CD4-positive, alpha-beta T cell (primary cell): ENCODE measurements around the gene EGFR. TPM values are rescaled to one million over a fixed set of nuclear protein-coding genes. Genes with fewer than 3 reads are reported as not detected.

Source experiments
- ATAC-seq: fragments of 200-7000 bp; cut with Tn5 transposase; one replicate; pipeline ENCODE4 v1.10.0; 2022; ENCODE audit warnings: mild to moderate bottlenecking; ENCODE audit not compliant: poor library complexity
- CTCF ChIA-PET: fragments of 350-600 bp; sonication (Branson Sonifier 250); formaldehyde crosslinking; loops from one replicate; lab custom pipeline; 2021; ENCODE audit warnings: antibody characterized with exemption, inconsistent platforms; lab: Charles Lee
- POLR2A ChIA-PET: fragments of 350-600 bp; sonication (Branson Sonifier 250); formaldehyde crosslinking; loops from one replicate; lab custom pipeline; 2021; ENCODE audit warnings: antibody characterized with exemption, inconsistent platforms; lab: Charles Lee
- DNase-seq, 14 experiments: peaks; one replicate each; pipeline ENCODE4 v3.0.0-alpha.2; 2013 to 2020; ENCODE audit warnings: mixed read lengths in 2 of 14
- H3K27ac ChIP-seq, 2 donors: one replicate each; pipeline versions ENCODE4 v1.5.1 to v1.7.0; 2013; ENCODE audit warnings: low read length in 2 of 2, low read depth in 1 of 2, mild to moderate bottlenecking in 1 of 2
- H3K27me3 ChIP-seq, 2 experiments: 1 replicate in 1 of 2; 2 replicates in 1 of 2; pipeline versions ENCODE4 v1.6.1 to v1.7.0; 2013; ENCODE audit warnings: low read length in 2 of 2, control low read depth in 1 of 2, mild to moderate bottlenecking in 1 of 2, moderate library complexity in 1 of 2; ENCODE audit not compliant: insufficient read depth in 2 of 2, control insufficient read depth in 1 of 2
- H3K36me3 ChIP-seq: one replicate; pipeline ENCODE4 v1.6.1; 2013; ENCODE audit warnings: low read length, control low read depth; ENCODE audit not compliant: insufficient read depth
- H3K4me1 ChIP-seq: one replicate; pipeline ENCODE4 v1.6.1; 2013; ENCODE audit warnings: low read length, control low read depth; ENCODE audit not compliant: insufficient read depth
- H3K4me3 ChIP-seq: one replicate; pipeline ENCODE4 v1.5.1; 2013; ENCODE audit warnings: mild to moderate bottlenecking, low read length, moderate library complexity
- H3K9me3 ChIP-seq, 2 experiments: 1 replicate in 1 of 2; 2 replicates in 1 of 2; pipeline versions ENCODE4 v1.6.1 to v1.7.0; 2013; ENCODE audit warnings: low read length in 2 of 2, mild to moderate bottlenecking in 2 of 2, control low read depth in 1 of 2, moderate library complexity in 1 of 2; ENCODE audit not compliant: control insufficient read depth in 1 of 2, insufficient read depth in 1 of 2
- H3K27ac Mint-ChIP-seq: one replicate; pipeline ENCODE4 v1.8.0; 2020; ENCODE audit warnings: mixed read lengths
- H3K27me3 Mint-ChIP-seq: one replicate; pipeline ENCODE4 v1.8.0; 2021; ENCODE audit warnings: mixed read lengths
- H3K36me3 Mint-ChIP-seq: one replicate; pipeline ENCODE4 v1.8.0; 2021; ENCODE audit warnings: low read depth, mixed read lengths
- H3K4me1 Mint-ChIP-seq: one replicate; pipeline ENCODE4 v1.8.0; 2021; ENCODE audit warnings: low read depth, mixed read lengths
- H3K4me3 Mint-ChIP-seq: one replicate; pipeline ENCODE4 v1.8.0; 2020; ENCODE audit warnings: mild to moderate bottlenecking, mixed read lengths
- H3K9me3 Mint-ChIP-seq: one replicate; pipeline ENCODE4 v1.8.0; 2020; ENCODE audit warnings: mixed read lengths
- CTCF ChIP-seq: fragments of 200-600 bp; IDR thresholded peaks from one replicate; pipeline ENCODE4 v1.8.0; 2022; ENCODE audit warnings: antibody characterized with exemption, mild to moderate bottlenecking
- intact Hi-C, 2 experiments: fragments of 100-400 bp; cut with DNase I in 1 of 2; cut with micrococcal nuclease in 1 of 2; formaldehyde crosslinking; loops; one replicate each; pipeline versions ENCODE4 v1.15.1 to v1.9.0; 2023 to 2025; cut with DNase I, micrococcal nuclease
- total RNA-seq, 174 experiments: library from RNA in 2 of 174; stranded (reverse) in 2 of 174; gene quantifications; one replicate each; pipeline ENCODE4 v1.2.3 and lab custom pipeline; 2021 to 2026

The EGFR gene
- total RNA-seq, 2 experiments from 2014 or later, result not detected

DNA sequence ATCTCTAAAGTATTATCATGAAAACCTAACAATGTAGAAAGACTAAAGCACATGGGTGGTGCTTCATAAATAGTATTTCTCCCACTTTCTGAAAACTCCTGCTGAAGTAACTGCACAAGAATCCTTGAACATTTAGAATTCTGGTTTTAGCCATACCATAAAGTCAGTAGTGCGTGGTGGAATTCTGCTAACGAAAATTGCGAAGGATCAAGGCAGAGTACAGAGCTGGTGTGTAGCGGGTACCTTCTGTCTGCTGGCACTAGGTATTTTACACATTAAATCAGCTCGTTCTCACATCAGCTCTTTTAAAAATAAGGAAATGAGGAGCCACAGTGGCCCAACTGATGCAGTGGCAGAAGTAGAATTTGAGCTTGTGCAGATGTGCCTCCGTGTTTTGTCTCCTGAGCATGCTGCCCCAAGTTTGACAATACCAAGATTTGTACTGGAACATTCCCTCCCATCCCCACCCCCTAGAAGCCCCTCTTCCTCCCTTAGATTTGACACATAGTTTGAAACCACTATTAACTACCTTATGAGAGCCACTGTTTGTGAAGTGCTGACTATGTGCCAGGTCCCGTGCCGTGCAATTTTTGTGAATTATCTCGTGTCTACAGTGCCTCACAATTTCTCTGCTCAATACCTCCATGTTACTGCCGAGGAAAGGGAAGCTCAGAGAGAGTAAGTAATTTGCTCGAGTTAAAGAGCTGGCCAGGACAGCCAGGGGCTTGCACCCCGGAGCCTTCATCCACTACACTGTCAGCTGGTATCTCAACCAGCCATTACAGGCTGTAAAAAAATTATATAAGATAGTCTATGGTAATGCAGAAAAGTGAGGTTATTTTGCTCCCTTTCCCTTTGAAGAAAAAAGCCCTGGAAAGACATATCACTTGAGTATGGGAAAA, 66.9 kb downstream of the EGFR start:
- intact Hi-C loops, result no loop called here
- CTCF ChIA-PET, result no interaction called here

DNA sequence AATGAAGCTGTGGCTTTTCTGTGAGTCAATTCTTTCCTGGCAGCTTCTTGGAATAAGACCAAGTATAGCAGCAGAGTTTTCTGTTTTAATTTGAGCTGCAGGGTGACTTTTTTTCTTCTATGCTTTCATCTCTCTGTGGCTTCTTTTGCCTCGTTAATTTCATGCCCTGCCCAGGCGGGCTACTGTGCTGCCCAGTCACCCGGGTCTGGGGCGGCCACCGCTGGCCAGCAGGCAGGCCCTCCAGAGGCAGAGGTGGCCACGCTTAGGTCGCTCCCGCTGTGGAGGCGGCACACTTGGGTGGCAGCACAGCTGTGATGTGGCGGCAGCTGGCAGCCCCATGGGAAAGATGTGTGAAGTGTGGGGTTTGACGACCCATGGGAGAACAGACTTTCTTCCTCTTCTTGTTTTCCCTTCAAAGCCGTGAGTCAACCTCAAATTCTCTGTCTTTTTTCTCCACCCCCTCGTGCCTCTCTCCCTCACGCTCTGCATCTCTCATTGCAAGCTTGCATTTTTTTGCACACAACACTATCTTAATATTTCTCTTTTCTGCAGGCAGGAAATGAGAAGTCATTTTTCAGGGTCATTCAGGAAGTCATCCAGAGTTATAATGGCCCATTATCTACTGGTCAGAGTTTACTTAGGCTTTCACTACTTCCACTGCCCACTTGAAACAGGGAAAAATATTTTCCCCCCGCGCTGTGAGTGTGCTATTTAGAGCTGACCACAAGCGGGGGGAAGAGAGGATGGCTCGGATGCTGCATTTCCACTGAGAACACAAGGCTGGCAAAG, 67.8 kb downstream of the EGFR start:
- ATAC-seq, result no peak
- Mint-ChIP-seq H3K4me3 (no peak overlapping the region), H3K27me3 (no peaks in the 10 kb centered on the region), H3K27ac (no peak overlapping the region), H3K36me3 (no peaks in the 10 kb centered on the region), H3K9me3 (no peaks in the 10 kb centered on the region), H3K4me1 (peaks cover 10% of the 10 kb centered on the region)
- H3K4me3 ChIP-seq, result peak overlapping the region; percentile 4
- CTCF ChIA-PET, result no interaction called here
- POLR2A ChIA-PET, result no interaction called here
- H3K27ac ChIP-seq, result no peak overlapping the region
- intact Hi-C loops, result no loop called here
- H3K27me3 ChIP-seq, result no peaks in the 10 kb centered on the region
- H3K9me3 ChIP-seq, result no peaks in the 10 kb centered on the region
- no peaks in the 10 kb centered on the region for H3K36me3 ChIP-seq
- H3K4me1 ChIP-seq, result peaks cover 3% of the 10 kb centered on the region
- DNase-seq, result peak in 1 of 14 experiments; percentile 15
- TF ChIP-seq CTCF, result no peak

More for the DNA sequence above, 66.9 kb downstream of the EGFR start:
- Histone ChIP-seq H3K27me3 (no peaks in the 10 kb centered on the region), H3K4me1 (peaks cover 3% of the 10 kb centered on the region), H3K27ac (no peak overlapping the region), H3K9me3 (no peaks in the 10 kb centered on the region), H3K36me3 (no peaks in the 10 kb centered on the region), H3K4me3 (no peak overlapping the region)
- no peak for ATAC-seq
- Mint-ChIP-seq H3K4me1 (peaks cover 10% of the 10 kb centered on the region), H3K27ac (no peak overlapping the region), H3K27me3 (no peaks in the 10 kb centered on the region), H3K36me3 (no peaks in the 10 kb centered on the region), H3K4me3 (no peak overlapping the region), H3K9me3 (no peaks in the 10 kb centered on the region)
- no peak for TF ChIP-seq CTCF
- DNase-seq, result no peak
- POLR2A ChIA-PET, result no interaction called here

- Mint-ChIP-seq H3K4me3 (no peak overlapping the region), H3K27me3 (no peaks in the 10 kb centered on the region), H3K9me3 (no peaks in the 10 kb centered on the region), H3K36me3 (no peaks in the 10 kb centered on the region), H3K27ac (no peak overlapping the region), H3K4me1 (peaks cover 10% of the 10 kb centered on the region)
- ChIA-PET POLR2A (no interaction called here), CTCF (no interaction called here)
- TF ChIP-seq CTCF, result no peak
- intact Hi-C loops, result no loop called here
- Histone ChIP-seq H3K4me1 (peaks cover 3% of the 10 kb centered on the region), H3K27me3 (no peaks in the 10 kb centered on the region), H3K36me3 (no peaks in the 10 kb centered on the region), H3K4me3 (no peak overlapping the region), H3K27ac (no peak overlapping the region), H3K9me3 (no peaks in the 10 kb centered on the region)
- ATAC-seq, result no peak
- no peak for DNase-seq
Observed at GRCh38 chr7:55087521-55087961, 68.7 kb downstream of the EGFR start.
